HCT116 (cell line): ENCODE data around the gene TMEM125. TPM values are rescaled to one million over a fixed set of nuclear protein-coding genes. Genes with fewer than 3 reads are reported as not detected.
A peak's percentile ranks its signal among the peaks of the same experiment; 100 is the strongest.

Experiments
- ATAC-seq: fragments of 200-7000 bp; cut with Tn5 transposase; 2 replicates; pipeline ENCODE4 v1.9.1; 2020; ENCODE audit warnings: mild to moderate bottlenecking, moderate library complexity
- BruUV-seq: library from RNA; stranded (reverse); fragments of 400-500 nt; replicated peaks from 2 replicates; lab custom pipeline; 2021; lab: Mats Ljungman, UMichigan
- CTCF ChIA-PET: fragments of 300-600 bp; sonication (Branson Sonifier 250); formaldehyde crosslinking; loops from one replicate; lab custom pipeline; 2021; ENCODE audit warnings: antibody characterized with exemption; lab: Charles Lee
- POLR2A ChIA-PET: fragments of 300-600, 350-600 bp; sonication (Branson Sonifier 250); formaldehyde crosslinking; loops from one replicate; lab custom pipeline; 2021; ENCODE audit warnings: antibody characterized with exemption; lab: Charles Lee
- RAD21 ChIA-PET, 2 experiments: fragments of 300-600 bp; sonication (Branson Sonifier 250); formaldehyde crosslinking; loops; one replicate each; lab custom pipeline; 2023; ENCODE audit warnings: low total read pairs in 2 of 2; ENCODE audit not compliant: uncharacterized antibody in 2 of 2, unreplicated experiment in 2 of 2, low non-redundant PET in 1 of 2; lab: Charles Lee
- DNase-seq: peaks from one replicate; pipeline ENCODE4 v3.0.0-alpha.2; 2010; ENCODE audit warnings: low read depth, low spot score
- H2AFZ ChIP-seq: fragments of 200-600 bp; shearing (Covaris generic), sonication (generic); 2 replicates; pipeline ENCODE4 v1.6.1; 2017; ENCODE audit warnings: low read depth, mixed run types, mixed read lengths, antibody characterized with exemption, low read length; ENCODE audit not compliant: poor library complexity, severe bottlenecking
- H3K27ac ChIP-seq: 2 replicates; pipeline ENCODE4 v1.5.1; 2012; ENCODE audit warnings: low read depth, low read length
- H3K27me3 ChIP-seq: fragments of 200-600 bp; sonication (generic); 2 replicates; pipeline ENCODE4 v1.6.1; 2016; ENCODE audit warnings: mixed run types, low read length, mixed read lengths; ENCODE audit not compliant: insufficient read depth
- H3K36me3 ChIP-seq, 2 experiments: fragments of 200-500 bp in 1 of 2; fragments of 200-600 bp in 1 of 2; sonication (Bioruptor generic) in 1 of 2; sonication (generic) in 1 of 2; 2 replicates each; pipeline versions ENCODE4 v1.5.1 to v1.6.1; 2014 to 2016; ENCODE audit warnings: low read length in 2 of 2, inconsistent platforms in 1 of 2, mixed read lengths in 1 of 2, mixed run types in 1 of 2; ENCODE audit not compliant: insufficient read depth in 2 of 2, control insufficient read depth in 1 of 2
- H3K4me1 ChIP-seq, 2 experiments: fragments of 200-600 bp in 1 of 2; sonication (generic) in 1 of 2; 2 replicates each; pipeline versions ENCODE4 v1.5.1 to v1.6.1; 2012 to 2017; ENCODE audit warnings: low read length in 2 of 2, inconsistent platforms in 1 of 2, mild to moderate bottlenecking in 1 of 2, mixed read lengths in 1 of 2, mixed run types in 1 of 2, moderate library complexity in 1 of 2; ENCODE audit not compliant: insufficient read depth in 2 of 2, control insufficient read depth in 1 of 2
- H3K4me2 ChIP-seq: fragments of 200-600 bp; sonication (generic); 2 replicates; pipeline ENCODE4 v1.6.1; 2017; ENCODE audit warnings: mixed run types, low read length, mixed read lengths
- H3K4me3 ChIP-seq, 2 experiments: fragments of 200-600 bp in 1 of 2; sonication (generic) in 1 of 2; replicated peaks in 1 of 2; 2 replicates each; pipeline ENCODE4 v1.5.1; 2011 to 2016; ENCODE audit warnings: low read length in 2 of 2, control low read depth in 1 of 2, low read depth in 1 of 2, mild to moderate bottlenecking in 1 of 2, mixed read lengths in 1 of 2, mixed run types in 1 of 2
- H3K79me2 ChIP-seq: fragments of 200-600 bp; sonication (generic); 2 replicates; pipeline ENCODE4 v1.6.1; 2017; ENCODE audit warnings: mild to moderate bottlenecking, mixed run types, low read length, moderate library complexity, mixed read lengths; ENCODE audit not compliant: insufficient read depth
- H3K9ac ChIP-seq: fragments of 200-600 bp; sonication (generic); 2 replicates; pipeline ENCODE4 v1.6.1; 2016; ENCODE audit warnings: low read length, mixed read lengths
- H3K9me2 ChIP-seq: fragments of 200-600 bp; sonication (generic), shearing (Covaris generic); 2 replicates; pipeline ENCODE4 v1.6.1; 2017; ENCODE audit warnings: mixed run types, mild to moderate bottlenecking, moderate library complexity; ENCODE audit not compliant: insufficient read depth
- H3K9me3 ChIP-seq, 2 experiments: fragments of 200-500 bp in 1 of 2; fragments of 200-600 bp in 1 of 2; sonication (Bioruptor generic) in 1 of 2; sonication (generic) in 1 of 2; 2 replicates each; pipeline ENCODE4 v1.6.1; 2014 to 2017; ENCODE audit warnings: low read length in 2 of 2, mixed read lengths in 2 of 2, inconsistent platforms in 1 of 2, low read depth in 1 of 2, mild to moderate bottlenecking in 1 of 2, mixed run types in 1 of 2, moderate library complexity in 1 of 2; ENCODE audit not compliant: control insufficient read depth in 1 of 2, insufficient read depth in 1 of 2
- H4K20me1 ChIP-seq: fragments of 200-600 bp; sonication (generic), shearing (Covaris generic); 2 replicates; pipeline ENCODE4 v1.6.1; 2017; ENCODE audit warnings: mixed run types, mild to moderate bottlenecking, moderate library complexity; ENCODE audit not compliant: insufficient read depth
- CTCF ChIP-seq, 3 experiments: fragments of 200-600 bp in 1 of 3; sonication (generic) in 1 of 3; IDR thresholded peaks in 2 of 3; conservative IDR thresholded peaks in 1 of 3; 2 replicates each; pipeline ENCODE4 v1.5.1; 2012 to 2017; ENCODE audit warnings: low read depth in 2 of 3, low read length in 2 of 3, antibody characterized with exemption in 1 of 3, borderline replicate concordance in 1 of 3, control low read depth in 1 of 3, mild to moderate bottlenecking in 1 of 3, mixed read lengths in 1 of 3, mixed run types in 1 of 3, moderate library complexity in 1 of 3; ENCODE audit not compliant: insufficient read depth in 1 of 3
- ELF1 ChIP-seq: IDR thresholded peaks from 2 replicates; pipeline ENCODE4 v1.6.1; 2012; ENCODE audit warnings: low read depth, borderline replicate concordance
- EZH2 ChIP-seq: fragments of 200-600 bp; sonication (generic); IDR thresholded peaks from 2 replicates; pipeline ENCODE4 v1.6.1; 2017; ENCODE audit warnings: antibody characterized with exemption, mixed run types
- FOSL1 ChIP-seq: IDR thresholded peaks from 2 replicates; pipeline ENCODE4 v1.6.1; 2012; ENCODE audit warnings: low read depth
- JUND ChIP-seq: IDR thresholded peaks from 2 replicates; pipeline ENCODE4 v1.6.1; 2012
- MAX ChIP-seq: IDR thresholded peaks from 2 replicates; pipeline ENCODE4 v1.6.1; 2012
- POLR2A ChIP-seq: IDR thresholded peaks from 2 replicates; pipeline ENCODE4 v1.7.0; 2011; ENCODE audit warnings: borderline replicate concordance; ENCODE audit not compliant: insufficient read depth, insufficient read length; ENCODE audit errors: extremely low read depth
- RAD21 ChIP-seq: IDR thresholded peaks from 2 replicates; pipeline ENCODE4 v1.6.1; 2012; ENCODE audit warnings: low read depth, mild to moderate bottlenecking
- SIN3A ChIP-seq: IDR thresholded peaks from 2 replicates; pipeline ENCODE4 v1.6.1; 2012; ENCODE audit warnings: low read depth
- SP1 ChIP-seq: IDR thresholded peaks from 2 replicates; pipeline ENCODE4 v1.6.1; 2012; ENCODE audit warnings: low read depth
- SRF ChIP-seq: IDR thresholded peaks from 2 replicates; pipeline ENCODE4 v1.6.1; 2012; ENCODE audit warnings: low read depth
- YY1 ChIP-seq: IDR thresholded peaks from 2 replicates; pipeline ENCODE4 v1.6.1; 2011; ENCODE audit warnings: low read length, low read depth, moderate library complexity, mild to moderate bottlenecking; ENCODE audit not compliant: insufficient replicate concordance; ENCODE audit errors: extremely low read depth
- ZFX ChIP-seq: fragments of 450-650 bp; IDR thresholded peaks from 2 replicates; pipeline ENCODE4 v1.6.1; 2017
- ZNF274 ChIP-seq: fragments of 200-500 bp; sonication (Bioruptor generic); IDR thresholded peaks from 2 replicates; pipeline ENCODE4 v1.6.1; 2014; ENCODE audit warnings: mild to moderate bottlenecking, low read depth, low read length, inconsistent platforms
- intact Hi-C: fragments of 100-400 bp; cut with micrococcal nuclease; formaldehyde crosslinking; loops from 2 replicates; pipeline ENCODE4 v1.10.0; 2022
- total RNA-seq: library from RNA; stranded (reverse); gene quantifications from one replicate; pipeline ENCODE4 v1.2.1, GENCODE V29; 2021; ENCODE audit not compliant: unreplicated experiment
- TF ChIP-seq, protein P1 (sequence below): IDR thresholded peaks from 2 replicates; pipeline ENCODE4 v1.6.1; 2012
- TF ChIP-seq, protein P2 (sequence below): IDR thresholded peaks from 2 replicates; pipeline ENCODE4 v1.6.1; 2011; ENCODE audit warnings: mild to moderate bottlenecking, low read length, moderate library complexity; ENCODE audit not compliant: insufficient replicate concordance; ENCODE audit errors: extremely low read depth

The TMEM125 gene
- total RNA-seq, 1 experiment from 2014 or later, result 13.9 TPM

DNA sequence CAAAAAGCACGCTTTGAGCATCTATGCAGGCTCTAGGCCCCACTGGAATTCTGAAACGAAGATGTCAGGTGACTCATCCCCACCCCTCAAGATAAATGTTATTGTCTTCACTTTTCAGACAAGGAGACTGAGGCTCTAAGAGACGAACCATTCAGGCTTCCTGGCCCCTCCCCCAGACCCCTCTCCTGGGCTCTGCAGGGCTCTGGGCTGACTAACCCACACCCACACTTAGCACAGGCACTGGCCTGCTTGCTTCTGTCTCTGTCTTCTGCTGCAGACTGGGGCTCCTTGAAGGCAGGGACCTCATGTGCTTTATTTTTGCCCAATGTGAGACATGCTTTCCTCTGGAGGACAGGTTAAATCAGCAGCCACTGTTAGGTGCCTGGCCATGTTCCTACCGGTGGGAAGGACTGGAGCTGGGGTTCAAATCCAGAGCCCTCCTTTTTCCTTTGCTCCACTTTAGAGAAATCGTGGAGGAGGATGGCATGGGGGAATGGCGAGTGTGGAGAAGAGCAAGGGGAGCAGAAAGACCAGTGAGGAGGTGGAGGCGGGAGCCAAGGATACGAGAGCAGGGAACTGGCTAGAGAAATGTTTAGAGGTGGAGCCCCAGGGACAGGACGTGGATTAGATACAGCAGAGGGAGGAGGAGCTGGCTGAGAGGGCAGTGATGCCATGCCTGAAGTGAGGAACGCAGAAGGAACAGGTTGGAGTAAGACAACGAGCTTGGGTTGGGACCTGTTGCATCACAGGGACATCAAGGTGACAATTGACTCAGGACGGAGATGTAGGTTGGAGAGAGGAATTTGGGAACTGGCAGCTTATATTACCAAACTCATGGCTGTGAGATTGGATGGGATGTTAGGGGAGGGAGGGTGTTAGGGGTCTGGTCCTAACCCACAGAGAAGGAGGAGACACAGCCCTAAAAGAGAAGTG is 1.7 kb downstream of the TMEM125 start:
- ChIA-PET POLR2A (no interaction called here), RAD21 (no interaction called here), CTCF (interaction anchor here (1.0 kb wide), 1 partner anchor 14 kb away, joined by 5 read pairs; the partner anchor contains the start of gene C1orf210)
- Histone ChIP-seq H3K9me2 (no peaks in the 10 kb centered on the region), H3K4me1 (peaks cover 15 to 32% of the 10 kb centered on the region in 2 experiments), H3K4me2 (peak overlapping the region; percentile 85), H2AFZ (no peak overlapping the region), H3K9ac (no peak overlapping the region; the same call in 1 of the 2 replicates), H3K27ac (peak overlapping the region; percentile 44; the same call in 1 of the 2 replicates), H3K79me2 (no peaks in the 10 kb centered on the region), H4K20me1 (no peaks in the 10 kb centered on the region), H3K4me3 (peak overlapping the region; percentile 54 to 61), H3K27me3 (no peaks in the 10 kb centered on the region), H3K9me3 (no peaks in the 10 kb centered on the region), H3K36me3 (no peaks in the 10 kb centered on the region)
- TF ChIP-seq EZH2 (no peak), POLR2A (no peak), ZNF274 (no peak), JUND (no peak), CTCF (IDR thresholded peaks at IDR 0.05 in 2 of 3, conservative IDR thresholded peaks at IDR 0.05 in 1 of 3; ENCODE audit: borderline replicate concordance in 1 of 3, insufficient read depth in 1 of 3, low read depth in 2 of 3, low read length in 2 of 3) (no peak), ELF1 (no peak), ZFX (no peak), MAX (no peak), SIN3A (no peak), YY1 (no peak), SRF (no peak), FOSL1 (no peak), SP1 (no peak), RAD21 (no peak)
- TF ChIP-seq, protein P1, sequence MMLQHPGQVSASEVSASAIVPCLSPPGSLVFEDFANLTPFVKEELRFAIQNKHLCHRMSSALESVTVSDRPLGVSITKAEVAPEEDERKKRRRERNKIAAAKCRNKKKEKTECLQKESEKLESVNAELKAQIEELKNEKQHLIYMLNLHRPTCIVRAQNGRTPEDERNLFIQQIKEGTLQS, result no peak
- TF ChIP-seq, protein P2, sequence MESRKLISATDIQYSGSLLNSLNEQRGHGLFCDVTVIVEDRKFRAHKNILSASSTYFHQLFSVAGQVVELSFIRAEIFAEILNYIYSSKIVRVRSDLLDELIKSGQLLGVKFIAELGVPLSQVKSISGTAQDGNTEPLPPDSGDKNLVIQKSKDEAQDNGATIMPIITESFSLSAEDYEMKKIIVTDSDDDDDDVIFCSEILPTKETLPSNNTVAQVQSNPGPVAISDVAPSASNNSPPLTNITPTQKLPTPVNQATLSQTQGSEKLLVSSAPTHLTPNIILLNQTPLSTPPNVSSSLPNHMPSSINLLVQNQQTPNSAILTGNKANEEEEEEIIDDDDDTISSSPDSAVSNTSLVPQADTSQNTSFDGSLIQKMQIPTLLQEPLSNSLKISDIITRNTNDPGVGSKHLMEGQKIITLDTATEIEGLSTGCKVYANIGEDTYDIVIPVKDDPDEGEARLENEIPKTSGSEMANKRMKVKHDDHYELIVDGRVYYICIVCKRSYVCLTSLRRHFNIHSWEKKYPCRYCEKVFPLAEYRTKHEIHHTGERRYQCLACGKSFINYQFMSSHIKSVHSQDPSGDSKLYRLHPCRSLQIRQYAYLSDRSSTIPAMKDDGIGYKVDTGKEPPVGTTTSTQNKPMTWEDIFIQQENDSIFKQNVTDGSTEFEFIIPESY, result no peak
- intact Hi-C loops, result no loop called here
- BruUV-seq, result TSS peak; percentile 78
- ATAC-seq, result peak; percentile 12
- DNase-seq, result no peak
